ENCODE data around the gene LSAMP. TPM values are rescaled to one million over a fixed set of nuclear protein-coding genes. Genes with fewer than 3 reads are reported as not detected.

LSAMP gene
- total and polyA plus RNA-seq, 5 donors from 2014 or later, result not detected

DNA sequence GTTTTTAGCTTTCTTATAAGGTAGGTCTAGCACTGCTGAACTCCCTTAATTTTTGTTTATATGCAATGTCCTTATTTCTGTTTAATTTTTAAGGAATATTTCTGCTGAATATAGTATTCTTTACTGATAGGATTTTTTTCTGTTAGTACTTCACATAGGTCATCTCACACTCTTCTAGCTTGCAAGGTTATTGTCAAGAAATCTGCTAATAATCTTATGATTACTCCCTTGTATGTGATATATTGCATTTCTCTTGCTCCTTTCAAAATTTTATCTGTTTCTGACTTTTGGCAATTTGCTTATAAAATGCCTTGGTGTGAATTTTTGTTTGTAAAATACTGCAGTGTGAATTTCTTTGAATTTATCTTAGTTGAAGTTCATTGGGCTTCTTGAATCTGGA is 523.6 kb downstream of the LSAMP start:
- Histone ChIP-seq H3K36me3 (ENCODE audit: control insufficient read depth, insufficient read depth, low read length) (no peaks in the 10 kb centered on the region), H3K27ac (ENCODE audit: insufficient read depth, low read length, poor library complexity, severe bottlenecking) (no peak overlapping the region), H3K4me3 (ENCODE audit: low read depth, low read length) (no peak overlapping the region), H3K27me3 (ENCODE audit: control insufficient read depth, insufficient read depth, low read length) (no peaks in the 10 kb centered on the region), H3K4me1 (ENCODE audit: control insufficient read depth, insufficient read depth, low read length, poor library complexity, severe bottlenecking) (no peaks in the 10 kb centered on the region), H3K9me3 (ENCODE audit: control insufficient read depth in 2 of 2, low read length in 2 of 2) (peaks cover 0 to 4% of the 10 kb centered on the region in 2 experiments)
- no peak overlapping the region for H3K4me3 Mint-ChIP-seq
- no peaks in the 10 kb centered on the region for H3K36me3 Mint-ChIP-seq
- ATAC-seq (ENCODE audit: low read depth in 2 of 2), result no peak
- H3K27ac Mint-ChIP-seq, result no peak overlapping the region
- H3K4me1 Mint-ChIP-seq, result no peaks in the 10 kb centered on the region
- H3K9me3 Mint-ChIP-seq, result peaks cover 0 to 11% (median 3%) of the 10 kb centered on the region in 7 donors
- DNase-seq, result no peak
- no peaks in the 10 kb centered on the region for H3K27me3 Mint-ChIP-seq

- H3K4me1 ChIP-seq (ENCODE audit: control insufficient read depth, insufficient read depth, low read length, poor library complexity, severe bottlenecking), result no peaks in the 10 kb centered on the region
- peaks cover 0 to 11% (median 2%) of the 10 kb centered on the region in 7 donors for H3K9me3 Mint-ChIP-seq
- H3K4me1 Mint-ChIP-seq, result no peaks in the 10 kb centered on the region
- no peak overlapping the region for H3K4me3 ChIP-seq (ENCODE audit: low read depth, low read length)
- no peaks in the 10 kb centered on the region for H3K27me3 ChIP-seq (ENCODE audit: control insufficient read depth, insufficient read depth, low read length)
- no peaks in the 10 kb centered on the region for H3K36me3 ChIP-seq (ENCODE audit: control insufficient read depth, insufficient read depth, low read length)
- no peak overlapping the region for H3K27ac Mint-ChIP-seq
- DNase-seq (no peak), ATAC-seq (ENCODE audit: low read depth in 2 of 2) (no peak)
- no peak overlapping the region for H3K27ac ChIP-seq (ENCODE audit: insufficient read depth, low read length, poor library complexity, severe bottlenecking)
- H3K4me3 Mint-ChIP-seq, result no peak overlapping the region
- peaks cover 0 to 4% of the 10 kb centered on the region in 2 experiments for H3K9me3 ChIP-seq (ENCODE audit: control insufficient read depth in 2 of 2, low read length in 2 of 2)
- H3K36me3 Mint-ChIP-seq, result no peaks in the 10 kb centered on the region
- H3K27me3 Mint-ChIP-seq, result no peaks in the 10 kb centered on the region
Observed at GRCh38 chr3:115918900-115919299, 526.4 kb downstream of the LSAMP start.

GRCh38 chr3:115916866-115917265 is 528.4 kb downstream of the LSAMP start:
- Mint-ChIP-seq H3K4me1 (no peaks in the 10 kb centered on the region), H3K4me3 (no peak overlapping the region), H3K9me3 (peaks cover 0 to 6% (median 0%) of the 10 kb centered on the region in 7 donors), H3K27ac (no peak overlapping the region), H3K27me3 (no peaks in the 10 kb centered on the region), H3K36me3 (no peaks in the 10 kb centered on the region)
- DNase-seq (no peak), ATAC-seq (ENCODE audit: low read depth in 2 of 2) (no peak)
- no peaks in the 10 kb centered on the region for H3K4me1 ChIP-seq (ENCODE audit: control insufficient read depth, insufficient read depth, low read length, poor library complexity, severe bottlenecking)
- H3K36me3 ChIP-seq (ENCODE audit: control insufficient read depth, insufficient read depth, low read length), result no peaks in the 10 kb centered on the region
- H3K4me3 ChIP-seq (ENCODE audit: low read depth, low read length), result no peak overlapping the region
- no peaks in the 10 kb centered on the region for H3K27me3 ChIP-seq (ENCODE audit: control insufficient read depth, insufficient read depth, low read length)
- no peak overlapping the region for H3K27ac ChIP-seq (ENCODE audit: insufficient read depth, low read length, poor library complexity, severe bottlenecking)
- peaks cover 0 to 3% of the 10 kb centered on the region in 2 experiments for H3K9me3 ChIP-seq (ENCODE audit: control insufficient read depth in 2 of 2, low read length in 2 of 2)

GRCh38 chr3:115915061-115915460 is 530.2 kb downstream of the LSAMP start:
- Mint-ChIP-seq H3K4me3 (no peak overlapping the region), H3K36me3 (no peaks in the 10 kb centered on the region), H3K27ac (no peak overlapping the region), H3K4me1 (no peaks in the 10 kb centered on the region), H3K9me3 (no peaks in the 10 kb centered on the region), H3K27me3 (no peaks in the 10 kb centered on the region)
- no peaks in the 10 kb centered on the region for H3K9me3 ChIP-seq (ENCODE audit: control insufficient read depth in 2 of 2, low read length in 2 of 2)
- H3K27me3 ChIP-seq (ENCODE audit: control insufficient read depth, insufficient read depth, low read length), result no peaks in the 10 kb centered on the region
- ATAC-seq (ENCODE audit: low read depth in 2 of 2) (no peak), DNase-seq (no peak)
- no peak overlapping the region for H3K4me3 ChIP-seq (ENCODE audit: low read depth, low read length)
- no peaks in the 10 kb centered on the region for H3K4me1 ChIP-seq (ENCODE audit: control insufficient read depth, insufficient read depth, low read length, poor library complexity, severe bottlenecking)
- H3K27ac ChIP-seq (ENCODE audit: insufficient read depth, low read length, poor library complexity, severe bottlenecking), result no peak overlapping the region
- H3K36me3 ChIP-seq (ENCODE audit: control insufficient read depth, insufficient read depth, low read length), result no peaks in the 10 kb centered on the region

DNA sequence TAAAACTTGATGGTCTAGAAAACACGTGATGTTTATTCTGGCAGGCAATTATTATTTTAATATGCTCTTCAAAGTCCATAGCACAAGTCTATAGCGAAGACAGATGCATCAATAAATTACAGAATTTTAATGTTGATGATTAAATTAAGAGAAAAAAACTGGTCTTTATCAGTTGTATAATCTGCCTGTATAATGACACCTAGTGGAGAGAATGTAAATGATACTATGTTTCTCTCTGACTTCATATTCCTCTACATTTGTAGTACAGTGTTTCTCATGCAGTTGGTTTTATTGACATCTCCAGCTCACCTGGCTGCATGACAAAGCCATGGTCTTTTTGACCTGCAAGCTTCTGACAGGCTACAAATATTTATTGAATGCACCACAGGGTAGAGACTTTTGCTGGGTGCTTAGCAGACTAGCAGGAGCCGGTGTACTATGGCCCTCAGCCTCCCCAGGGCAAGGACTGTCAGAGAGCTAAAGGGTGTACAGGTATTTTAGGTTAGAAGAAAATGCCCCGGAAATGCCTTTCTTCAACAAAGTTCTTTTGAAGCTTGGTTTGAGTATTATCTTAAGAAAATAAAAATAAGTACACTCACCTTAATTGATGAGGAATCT is 532.1 kb downstream of the LSAMP start:
- Mint-ChIP-seq H3K36me3 (no peaks in the 10 kb centered on the region), H3K4me1 (no peaks in the 10 kb centered on the region), H3K4me3 (no peak overlapping the region), H3K27ac (no peak overlapping the region), H3K27me3 (no peaks in the 10 kb centered on the region), H3K9me3 (no peaks in the 10 kb centered on the region)
- Histone ChIP-seq H3K27ac (ENCODE audit: insufficient read depth, low read length, poor library complexity, severe bottlenecking) (no peak overlapping the region), H3K27me3 (ENCODE audit: control insufficient read depth, insufficient read depth, low read length) (no peaks in the 10 kb centered on the region), H3K36me3 (ENCODE audit: control insufficient read depth, insufficient read depth, low read length) (no peaks in the 10 kb centered on the region), H3K4me1 (ENCODE audit: control insufficient read depth, insufficient read depth, low read length, poor library complexity, severe bottlenecking) (no peaks in the 10 kb centered on the region), H3K4me3 (ENCODE audit: low read depth, low read length) (no peak overlapping the region), H3K9me3 (ENCODE audit: control insufficient read depth in 2 of 2, low read length in 2 of 2) (no peaks in the 10 kb centered on the region)
- DNase-seq, result no peak
- no peak for ATAC-seq (ENCODE audit: low read depth in 2 of 2)

DNA sequence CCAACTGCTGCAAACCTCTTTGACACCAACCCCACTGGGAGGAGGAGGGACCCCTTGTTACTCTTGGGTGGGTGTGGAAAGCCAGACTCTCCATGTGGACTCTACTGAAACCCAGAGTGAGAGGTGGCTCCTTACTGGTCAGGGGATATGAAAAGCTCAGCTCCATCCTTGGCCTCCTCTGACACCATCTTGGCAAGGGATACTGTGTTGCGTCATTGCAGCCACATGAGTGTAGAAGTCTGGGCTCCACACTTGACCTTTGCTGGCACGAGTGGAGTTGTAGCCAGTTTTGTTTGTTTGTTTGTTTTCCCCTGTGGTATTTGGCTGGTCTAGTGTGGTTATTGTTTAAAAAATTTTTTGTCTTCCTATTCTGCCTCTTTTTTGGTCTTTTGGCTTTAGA is 532.9 kb downstream of the LSAMP start:
- no peaks in the 10 kb centered on the region for H3K36me3 ChIP-seq (ENCODE audit: control insufficient read depth, insufficient read depth, low read length)
- Mint-ChIP-seq H3K4me3 (no peak overlapping the region), H3K27ac (no peak overlapping the region), H3K4me1 (no peaks in the 10 kb centered on the region), H3K9me3 (no peaks in the 10 kb centered on the region), H3K27me3 (no peaks in the 10 kb centered on the region), H3K36me3 (no peaks in the 10 kb centered on the region)
- H3K9me3 ChIP-seq (ENCODE audit: control insufficient read depth in 2 of 2, low read length in 2 of 2), result no peaks in the 10 kb centered on the region
- no peaks in the 10 kb centered on the region for H3K4me1 ChIP-seq (ENCODE audit: control insufficient read depth, insufficient read depth, low read length, poor library complexity, severe bottlenecking)
- no peak overlapping the region for H3K4me3 ChIP-seq (ENCODE audit: low read depth, low read length)
- ATAC-seq (ENCODE audit: low read depth in 2 of 2), result no peak
- DNase-seq, result no peak
- no peaks in the 10 kb centered on the region for H3K27me3 ChIP-seq (ENCODE audit: control insufficient read depth, insufficient read depth, low read length)
- no peak overlapping the region for H3K27ac ChIP-seq (ENCODE audit: insufficient read depth, low read length, poor library complexity, severe bottlenecking)

DNA sequence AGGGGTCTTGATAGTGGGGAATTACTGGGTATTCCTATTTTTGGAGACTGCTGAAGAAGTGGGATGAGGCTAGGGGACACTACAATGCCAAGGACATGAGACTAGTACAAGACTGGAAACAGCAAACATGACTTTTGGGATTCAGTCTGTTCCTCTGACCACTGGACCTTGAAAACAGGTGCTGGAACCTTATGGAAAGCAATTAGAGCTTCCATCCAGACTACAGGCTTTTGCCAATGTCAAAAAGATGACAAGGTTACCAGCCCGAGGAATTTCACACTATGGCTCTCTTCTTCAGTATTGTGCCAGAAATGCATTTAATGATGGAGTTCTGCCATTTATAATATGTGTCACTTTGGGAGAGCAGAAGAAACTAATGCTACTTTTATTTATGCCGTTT is 539.4 kb downstream of the LSAMP start:
- no peak overlapping the region for H3K27ac Mint-ChIP-seq
- no peaks in the 10 kb centered on the region for H3K9me3 ChIP-seq (ENCODE audit: control insufficient read depth in 2 of 2, low read length in 2 of 2)
- H3K9me3 Mint-ChIP-seq, result peaks cover 0 to 6% (median 0%) of the 10 kb centered on the region in 7 donors
- no peaks in the 10 kb centered on the region for H3K4me1 Mint-ChIP-seq
- no peaks in the 10 kb centered on the region for H3K27me3 Mint-ChIP-seq
- no peaks in the 10 kb centered on the region for H3K27me3 ChIP-seq (ENCODE audit: control insufficient read depth, insufficient read depth, low read length)
- no peak overlapping the region for H3K27ac ChIP-seq (ENCODE audit: insufficient read depth, low read length, poor library complexity, severe bottlenecking)
- ATAC-seq (ENCODE audit: low read depth in 2 of 2), result no peak
- DNase-seq, result no peak
- no peaks in the 10 kb centered on the region for H3K4me1 ChIP-seq (ENCODE audit: control insufficient read depth, insufficient read depth, low read length, poor library complexity, severe bottlenecking)
- H3K4me3 Mint-ChIP-seq, result no peak overlapping the region
- no peaks in the 10 kb centered on the region for H3K36me3 ChIP-seq (ENCODE audit: control insufficient read depth, insufficient read depth, low read length)
- H3K36me3 Mint-ChIP-seq, result no peaks in the 10 kb centered on the region
- H3K4me3 ChIP-seq (ENCODE audit: low read depth, low read length), result no peak overlapping the region

GRCh38 chr3:115903843-115904242 is 541.4 kb downstream of the LSAMP start:
- Mint-ChIP-seq H3K27ac (no peak overlapping the region), H3K4me3 (no peak overlapping the region), H3K27me3 (no peaks in the 10 kb centered on the region), H3K9me3 (peaks cover 0 to 6% (median 0%) of the 10 kb centered on the region in 7 donors), H3K36me3 (no peaks in the 10 kb centered on the region), H3K4me1 (no peaks in the 10 kb centered on the region)
- Histone ChIP-seq H3K27me3 (ENCODE audit: control insufficient read depth, insufficient read depth, low read length) (no peaks in the 10 kb centered on the region), H3K4me3 (ENCODE audit: low read depth, low read length) (no peak overlapping the region), H3K27ac (ENCODE audit: insufficient read depth, low read length, poor library complexity, severe bottlenecking) (no peak overlapping the region), H3K4me1 (ENCODE audit: control insufficient read depth, insufficient read depth, low read length, poor library complexity, severe bottlenecking) (no peaks in the 10 kb centered on the region), H3K9me3 (ENCODE audit: control insufficient read depth in 2 of 2, low read length in 2 of 2) (no peaks in the 10 kb centered on the region), H3K36me3 (ENCODE audit: control insufficient read depth, insufficient read depth, low read length) (no peaks in the 10 kb centered on the region)
- ATAC-seq (ENCODE audit: low read depth in 2 of 2) (no peak), DNase-seq (no peak)
